ENCODE measurements around the gene ZNF628. TPM values are rescaled to one million over a fixed set of nuclear protein-coding genes. Genes with fewer than 3 reads are reported as not detected.

ZNF628 gene
- total and polyA plus RNA-seq, 2 of the 8 experiments (the other 6 are each of a cell fraction or from before 2014, with no cell fraction given) = 1.7 to 10.8 TPM

GRCh38 chr19:55452749-55453346, 23.6 kb upstream of the ZNF628 start (continued):
- TF ChIP-seq CHD7 (IDR thresholded peaks at IDR 0.05; ENCODE audit: insufficient replicate concordance, low read length) (no peak), MAX (IDR thresholded peaks at IDR 0.05) (peak; percentile 53), EP300 (IDR thresholded peaks at IDR 0.05; ENCODE audit: borderline replicate concordance in 1 of 2, low read depth in 2 of 2, low read length in 2 of 2) (peak in 1 of 2 experiments; percentile 94; a peak in 2 of 3 replicates), JUND (IDR thresholded peaks at IDR 0.05; ENCODE audit: low read length) (peak; percentile 85), ZNF274 (IDR thresholded peaks at IDR 0.05; ENCODE audit: borderline replicate concordance, extremely low read depth, low read length) (no peak), MAFK (IDR thresholded peaks at IDR 0.05; ENCODE audit: low read depth, low read length) (no peak), EGR1 (IDR thresholded peaks at IDR 0.05; ENCODE audit: borderline replicate concordance, low read depth, low read length) (no peak), BCL11A (IDR thresholded peaks at IDR 0.05; ENCODE audit: low read depth in 2 of 2, low read length in 2 of 2) (no peak), TCF12 (IDR thresholded peaks at IDR 0.05; ENCODE audit: low read depth, low read length) (no peak), CBX8 (IDR thresholded peaks at IDR 0.05; ENCODE audit: borderline replicate concordance, low read depth, low read length) (no peak)
